KOPT-K1 (cell line): ENCODE results near the gene RND3.

Experiments
- H3K27ac ChIP-seq: fragments of 200-600 bp; sonication (generic); 2 replicates; pipeline ENCODE4 v1.5.1; 2016; ENCODE audit warnings: antibody characterized with exemption, mild to moderate bottlenecking, low read depth, low read length; ENCODE audit not compliant: poor library complexity, severe bottlenecking
- H3K36me3 ChIP-seq: fragments of 200-600 bp; sonication (generic); 2 replicates; pipeline ENCODE4 v1.5.1; 2017; ENCODE audit warnings: antibody characterized with exemption, mild to moderate bottlenecking, low read length, moderate library complexity; ENCODE audit not compliant: insufficient read depth
- H3K9me3 ChIP-seq: fragments of 200-600 bp; sonication (generic); 2 replicates; pipeline ENCODE4 v1.5.1; 2017; ENCODE audit warnings: antibody characterized with exemption, low read length, mild to moderate bottlenecking; ENCODE audit not compliant: insufficient read depth, poor library complexity, severe bottlenecking

RND3 gene

DNA sequence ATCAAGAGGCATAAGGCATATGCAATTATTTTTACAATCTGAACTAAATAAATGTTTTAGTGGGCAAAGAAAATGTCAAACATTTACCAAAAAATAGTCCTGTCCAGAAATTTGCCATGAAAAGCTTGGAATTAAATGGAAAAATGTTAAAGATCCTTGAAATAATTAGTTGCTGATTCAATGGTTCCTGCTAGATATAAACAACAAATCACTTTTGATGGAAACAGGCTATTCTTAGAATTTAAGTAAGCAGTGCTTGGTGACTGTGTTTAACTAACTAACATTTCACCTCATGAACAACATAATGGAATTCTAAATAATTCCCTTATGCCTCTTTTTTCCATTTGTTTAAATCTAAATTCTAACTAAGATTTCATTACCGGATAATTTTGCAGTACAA lies 3.9 kb downstream of the RND3 start:
- Histone ChIP-seq H3K36me3 (no peaks in the 10 kb centered on the region), H3K27ac (no peak overlapping the region), H3K9me3 (no peaks in the 10 kb centered on the region)

DNA sequence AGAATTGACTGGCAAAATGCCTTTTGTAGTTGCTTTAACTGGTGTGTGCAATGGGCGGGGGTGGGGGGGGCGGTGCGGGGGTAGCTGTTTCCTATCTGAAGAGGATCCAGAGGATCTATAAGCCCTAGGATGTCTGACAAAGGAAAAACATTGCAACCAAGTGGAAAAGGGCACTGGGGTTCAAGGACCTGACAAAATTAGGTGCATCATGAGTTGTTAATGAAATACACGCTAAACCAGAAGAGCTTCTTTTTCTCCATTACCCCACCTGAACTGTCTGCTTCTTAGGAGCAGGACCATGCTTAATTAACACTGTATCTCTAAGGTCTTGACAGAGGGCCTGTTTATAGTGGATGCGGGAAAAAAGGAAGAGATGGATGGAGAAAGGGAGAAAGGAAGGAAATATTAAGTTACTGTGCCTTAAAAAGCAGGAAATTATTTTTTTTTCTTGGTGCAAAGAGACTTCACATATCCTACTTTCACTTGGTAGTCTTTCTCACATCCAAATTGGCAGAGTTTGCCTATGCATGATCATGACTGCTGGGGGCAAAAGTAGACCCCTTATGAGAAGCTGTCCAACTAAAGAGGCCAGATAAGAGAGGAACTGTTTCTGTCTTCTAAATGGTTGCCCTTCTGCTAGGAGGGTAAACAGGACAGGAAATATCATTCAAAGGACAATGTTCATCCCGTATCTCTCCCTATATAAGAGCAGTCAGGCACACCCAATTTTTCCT lies 4.6 kb downstream of the RND3 start:
- Histone ChIP-seq H3K9me3 (no peaks in the 10 kb centered on the region), H3K27ac (no peak overlapping the region), H3K36me3 (no peaks in the 10 kb centered on the region)

GRCh38 chr2:150482111-150482510 lies 5.4 kb downstream of the RND3 start:
- H3K9me3 ChIP-seq: no peaks in the 10 kb centered on the region
- H3K27ac ChIP-seq: no peak overlapping the region
- no peaks in the 10 kb centered on the region for H3K36me3 ChIP-seq

- H3K27ac ChIP-seq: no peak overlapping the region
- no peaks in the 10 kb centered on the region for H3K36me3 ChIP-seq
- no peaks in the 10 kb centered on the region for H3K9me3 ChIP-seq
Observed at GRCh38 chr2:150480971-150481830, 6.3 kb downstream of the RND3 start.

DNA sequence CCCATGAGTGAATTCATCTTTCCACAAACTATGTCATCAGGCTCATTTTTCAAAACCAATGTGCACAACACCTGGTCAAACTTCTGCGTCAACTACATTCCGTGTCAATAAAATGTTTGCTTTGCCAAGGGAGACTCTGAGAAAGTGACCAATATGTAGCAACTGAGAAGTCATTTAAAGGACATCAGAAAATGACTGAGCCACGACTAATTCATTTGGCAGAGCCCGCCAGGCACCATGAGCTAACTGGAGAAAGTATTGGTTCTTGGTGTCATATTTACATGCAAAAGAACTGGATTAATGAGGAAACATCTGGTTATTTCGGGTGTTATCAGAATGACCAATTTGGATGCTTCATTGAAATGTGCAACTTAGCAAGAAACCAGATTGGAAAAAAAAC lies 7.2 kb downstream of the RND3 start:
- Histone ChIP-seq H3K9me3 (no peaks in the 10 kb centered on the region), H3K36me3 (no peaks in the 10 kb centered on the region), H3K27ac (no peak overlapping the region)

- Histone ChIP-seq H3K36me3 (no peaks in the 10 kb centered on the region), H3K9me3 (no peaks in the 10 kb centered on the region), H3K27ac (no peak overlapping the region)
Observed at GRCh38 chr2:150479075-150479915, 8.2 kb downstream of the RND3 start.

GRCh38 chr2:150478200-150478974 lies 9.1 kb downstream of the RND3 start:
- Histone ChIP-seq H3K36me3 (no peaks in the 10 kb centered on the region), H3K9me3 (no peaks in the 10 kb centered on the region), H3K27ac (no peak overlapping the region)

DNA sequence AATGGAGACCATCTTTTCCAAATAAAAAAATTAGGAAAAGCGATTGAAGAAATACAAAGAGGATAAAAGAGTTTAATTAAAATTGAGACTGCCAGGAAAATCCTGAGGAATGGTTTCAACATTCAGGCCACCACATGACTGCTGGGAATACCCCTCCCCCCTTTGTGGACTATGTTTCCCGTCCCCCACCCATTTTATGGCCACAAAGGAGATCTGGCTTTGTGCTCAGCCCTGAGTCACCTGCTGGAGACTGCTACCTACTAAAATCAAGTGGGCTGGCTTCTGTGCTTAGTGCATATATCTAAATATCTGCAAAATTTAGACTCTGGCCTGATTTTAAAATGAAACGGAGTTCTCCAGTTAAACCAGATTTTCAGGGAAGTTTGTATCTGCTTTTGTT lies 10.1 kb downstream of the RND3 start:
- Histone ChIP-seq H3K9me3 (no peaks in the 10 kb centered on the region), H3K27ac (no peak overlapping the region), H3K36me3 (no peaks in the 10 kb centered on the region)

DNA sequence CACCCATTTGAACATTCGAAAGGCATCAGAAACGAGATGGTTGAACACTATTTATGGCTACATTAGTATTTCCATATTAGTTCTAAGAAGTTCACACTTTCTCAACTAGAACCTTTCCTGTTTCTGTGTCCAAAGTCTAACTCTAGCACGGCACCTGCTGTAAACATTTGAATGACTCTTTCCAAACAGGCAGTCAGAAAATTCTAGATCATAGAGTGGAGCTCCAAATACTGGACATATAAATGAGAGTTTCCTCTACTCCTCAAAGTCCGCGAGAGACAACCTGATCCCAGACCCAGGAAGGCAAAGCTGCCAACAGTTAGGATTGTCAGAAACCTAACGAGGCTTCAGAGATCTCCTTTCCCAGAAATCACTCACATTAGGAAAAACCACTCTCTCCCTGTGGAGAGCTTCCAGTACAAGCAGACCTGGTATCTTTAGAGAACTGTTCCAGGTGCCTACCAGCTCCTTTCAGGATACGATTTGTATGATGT lies 10.6 kb downstream of the RND3 start:
- no peaks in the 10 kb centered on the region for H3K9me3 ChIP-seq
- 0 out of 2 replicates have a peak, but pooled peaks cover 3% of the 10 kb centered on the region for H3K36me3 ChIP-seq
- no peak overlapping the region for H3K27ac ChIP-seq

DNA sequence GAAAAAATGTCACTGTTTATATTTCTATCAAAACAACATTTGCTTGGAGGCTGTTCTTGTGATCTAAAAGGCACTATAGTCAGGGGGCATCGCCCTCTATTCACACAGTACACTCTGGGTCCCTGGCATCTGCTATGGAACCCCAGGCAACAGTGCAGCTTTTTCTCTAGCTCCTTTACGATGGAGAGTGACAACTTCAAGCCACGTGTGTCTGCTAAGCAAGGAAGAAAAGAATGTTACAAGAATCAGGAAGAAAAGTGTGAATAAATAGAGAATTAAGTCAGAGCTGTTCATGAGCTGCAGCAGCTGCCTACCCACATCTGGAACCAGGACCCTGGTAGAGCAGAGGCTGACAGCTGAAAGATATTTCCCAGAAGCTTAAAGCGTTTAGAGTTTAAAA lies 11.2 kb downstream of the RND3 start:
- Histone ChIP-seq H3K9me3 (no peaks in the 10 kb centered on the region), H3K36me3 (0 out of 2 replicates have a peak, but pooled peaks cover 4% of the 10 kb centered on the region), H3K27ac (no peak overlapping the region)

GRCh38 chr2:150475479-150476250 lies 11.8 kb downstream of the RND3 start:
- Histone ChIP-seq H3K36me3 (0 out of 2 replicates have a peak, but pooled peaks cover 6% of the 10 kb centered on the region), H3K27ac (no peak overlapping the region), H3K9me3 (no peaks in the 10 kb centered on the region)

DNA sequence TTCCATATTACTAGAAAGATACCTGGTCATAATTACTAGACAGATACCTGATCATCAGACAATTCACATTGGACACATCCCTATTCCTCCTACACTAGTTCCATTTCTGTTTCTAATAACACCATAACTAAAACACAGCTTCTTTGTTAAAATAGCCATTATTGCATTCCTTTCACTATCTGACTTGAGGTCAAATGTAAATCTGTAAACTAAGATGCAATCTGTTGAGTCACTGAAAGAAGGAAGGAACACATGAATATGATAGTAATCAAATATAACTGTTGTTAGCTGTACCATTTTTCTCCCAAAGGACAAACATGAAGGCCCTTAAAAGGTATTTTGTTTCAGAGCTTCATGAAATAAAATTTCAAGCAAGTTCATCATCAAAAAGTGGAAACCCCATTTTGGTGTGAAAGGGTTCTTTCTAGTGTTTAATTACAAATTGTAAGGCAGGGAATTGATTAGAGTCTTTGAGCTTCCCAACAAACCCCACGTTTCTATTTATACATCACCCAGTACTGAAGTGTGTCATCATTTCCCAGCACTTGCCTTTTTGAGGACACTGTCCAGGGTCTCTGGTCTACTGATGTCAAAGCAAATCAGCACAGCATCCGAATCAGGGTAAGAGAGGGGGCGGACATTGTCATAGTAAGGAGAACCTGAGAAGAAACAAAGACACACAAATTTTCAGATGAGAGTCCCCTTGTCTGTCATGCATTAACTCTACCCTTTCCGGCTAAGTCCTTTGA lies 13.0 kb downstream of the RND3 start:
- H3K36me3 ChIP-seq: 0 out of 2 replicates have a peak, but pooled peaks cover 11% of the 10 kb centered on the region
- no peaks in the 10 kb centered on the region for H3K9me3 ChIP-seq
- no peak overlapping the region for H3K27ac ChIP-seq

- Histone ChIP-seq H3K27ac (no peak overlapping the region), H3K36me3 (0 out of 2 replicates have a peak, but pooled peaks cover 11% of the 10 kb centered on the region), H3K9me3 (no peaks in the 10 kb centered on the region)
Observed at GRCh38 chr2:150473767-150474166, 13.7 kb downstream of the RND3 start.
